ENCODE data around the gene THAP4.

Gene THAP4

GRCh38 chr2:241639385-241639784 is 2.4 kb upstream of the THAP4 start:
- DNase-seq = no peak

GRCh38 chr2:241638940-241639339 is 2.0 kb upstream of the THAP4 start:
- no peak for DNase-seq

- DNase-seq = peak in 1 of 58 donors; percentile 45
Observed at GRCh38 chr2:241637795-241638660, 1.1 kb upstream of the THAP4 start.

DNA sequence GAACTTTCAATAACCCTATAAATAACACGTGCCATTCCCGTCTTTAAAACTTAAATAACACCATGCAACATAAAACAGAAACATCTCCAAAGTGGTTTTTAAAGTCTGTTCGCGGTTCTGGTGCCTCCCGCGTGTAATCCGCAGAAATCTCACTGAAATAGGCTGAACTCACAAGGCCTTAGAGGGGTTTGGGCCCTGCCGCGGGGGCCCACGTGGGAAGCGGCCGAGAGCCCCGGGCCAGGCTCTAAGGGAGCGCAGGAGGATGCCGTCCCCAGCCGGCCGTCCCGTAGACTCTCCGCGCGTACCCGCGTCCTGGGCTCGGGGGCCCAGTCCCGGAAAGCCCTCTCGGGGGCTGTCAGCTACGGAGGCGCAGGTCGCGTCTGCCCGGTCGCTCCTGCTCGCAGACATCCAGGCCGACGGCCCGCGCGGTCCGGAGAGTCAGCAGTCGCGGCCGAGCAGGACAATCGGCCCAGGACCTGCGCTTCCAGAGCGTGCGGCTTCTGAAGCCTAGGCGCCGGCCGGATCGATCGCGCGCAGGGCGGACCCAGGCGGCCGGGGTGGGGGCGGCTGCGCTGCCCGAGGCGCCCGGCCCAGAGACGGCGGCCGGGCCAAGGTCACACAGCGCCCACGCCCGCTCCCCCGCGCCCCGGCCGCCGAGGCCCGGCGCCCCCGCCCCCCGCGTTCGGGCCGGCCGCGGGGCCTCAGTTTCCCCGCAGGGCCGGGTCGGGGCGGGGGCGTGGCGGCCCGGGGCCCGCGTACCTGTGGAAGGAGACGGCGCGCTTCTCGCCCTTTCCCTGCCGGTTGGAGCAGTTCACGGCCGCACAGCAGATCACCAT is 558 bp downstream of the THAP4 start:
- DNase-seq = peak in 9 of 58 donors; percentile 19 to 50 (median 37)

- DNase-seq = no peak
Observed at GRCh38 chr2:241635756-241636155, 1.2 kb downstream of the THAP4 start.

- no peak for DNase-seq
Observed at GRCh38 chr2:241633561-241633960, 3.4 kb downstream of the THAP4 start.

GRCh38 chr2:241632478-241633325 is 4.3 kb downstream of the THAP4 start:
- no peak for DNase-seq

DNA sequence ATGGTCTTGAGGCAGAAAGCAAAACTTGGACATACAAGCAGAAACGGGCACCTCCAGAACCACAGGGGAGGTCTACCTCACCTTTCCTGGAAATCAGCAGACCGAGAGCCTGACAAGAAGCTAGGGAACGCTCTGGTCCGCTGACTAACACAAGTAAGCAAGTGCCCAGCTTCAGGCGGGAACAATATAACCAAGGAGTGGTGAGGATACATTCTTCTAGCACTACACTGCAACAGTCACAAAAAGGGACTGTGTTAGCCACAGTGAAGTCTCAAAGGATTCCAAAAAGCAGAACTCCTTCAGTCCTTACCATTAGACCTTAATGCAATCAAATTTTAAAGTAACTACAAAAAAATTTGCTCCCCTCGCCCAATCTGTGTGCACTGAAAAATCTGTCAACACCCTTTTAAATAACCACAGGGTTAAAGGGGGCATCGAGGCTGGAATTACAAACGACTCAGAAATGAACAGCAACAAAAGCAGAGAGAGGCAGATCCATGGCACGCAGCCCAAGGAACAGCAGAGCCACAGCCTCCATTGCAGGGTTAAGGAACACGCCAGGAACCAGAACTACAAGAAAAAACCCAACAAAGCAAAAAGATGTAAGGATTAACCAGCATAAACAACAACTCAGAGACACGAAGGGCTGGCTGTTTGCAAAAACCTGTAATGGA is 7.1 kb downstream of the THAP4 start:
- DNase-seq = peak in 7 of 58 donors; percentile 6 to 69 (median 36)

DNA sequence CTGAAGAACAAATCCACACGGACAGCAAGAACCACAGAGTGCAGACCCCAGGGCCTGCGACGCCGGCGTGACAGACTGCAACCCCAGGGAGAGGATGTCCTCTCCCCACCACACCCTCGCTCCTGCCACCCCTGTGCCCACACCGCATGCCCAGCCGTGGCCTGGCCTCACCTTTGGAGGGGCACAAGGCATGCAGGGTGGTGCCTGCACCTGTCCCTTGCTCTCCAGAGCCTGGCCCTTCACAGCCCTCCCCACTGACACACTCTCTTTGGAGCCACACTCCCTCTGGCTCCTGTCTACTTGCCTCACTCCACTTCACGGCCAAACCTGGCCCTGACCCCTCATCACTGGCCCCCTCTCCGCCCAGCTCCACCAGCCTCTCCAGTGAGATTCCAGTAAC is 9.3 kb downstream of the THAP4 start:
- no peak for DNase-seq

- no peak for DNase-seq
Observed at GRCh38 chr2:241620419-241620769, 16.6 kb downstream of the THAP4 start.

- no peak for DNase-seq
Observed at GRCh38 chr2:241619597-241620418, 17.1 kb downstream of the THAP4 start.

DNA sequence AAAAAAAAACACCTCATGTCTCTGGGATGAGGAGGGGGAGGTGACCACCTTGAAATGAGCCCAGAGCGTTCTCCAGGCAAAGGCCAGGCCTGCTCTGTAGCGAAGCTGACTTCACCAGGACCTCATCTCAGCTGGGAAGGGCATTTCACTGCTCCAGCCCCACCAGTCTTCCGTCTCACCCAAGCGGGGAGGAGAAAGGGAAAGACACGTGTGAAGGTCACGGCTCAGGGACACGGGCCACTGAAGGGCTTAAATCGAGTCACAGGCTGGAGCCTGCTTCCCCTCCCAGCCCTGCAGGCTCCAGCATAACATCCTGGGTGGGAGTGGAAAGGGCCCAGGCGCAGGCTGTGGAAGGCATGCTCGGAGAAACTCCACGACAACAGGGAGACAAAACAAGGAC is 18.1 kb downstream of the THAP4 start:
- DNase-seq = no peak

DNA sequence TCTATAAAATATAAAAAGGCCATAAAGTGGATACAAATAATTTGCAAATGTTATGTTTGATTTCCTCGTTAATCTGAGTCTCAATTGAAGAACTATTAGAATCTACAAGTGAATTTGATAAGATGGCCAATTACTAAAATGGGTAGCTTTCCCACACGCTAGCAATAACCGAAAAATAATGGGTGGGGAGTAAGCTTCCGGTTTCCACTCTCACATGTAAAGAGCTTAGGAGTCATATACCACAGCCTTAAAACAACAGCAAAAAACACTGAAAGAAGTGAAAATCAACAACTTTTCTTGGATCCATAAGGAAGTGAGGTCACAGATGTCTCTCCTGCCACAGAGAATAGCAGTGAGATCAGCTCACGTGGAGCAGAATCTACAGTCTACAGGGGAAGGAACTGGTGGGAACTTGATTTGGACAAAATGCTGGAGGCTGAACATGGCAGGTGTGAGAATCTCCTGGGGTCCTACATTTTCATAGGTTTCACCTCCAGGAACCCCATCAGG is 18.6 kb downstream of the THAP4 start:
- no peak for DNase-seq

DNA sequence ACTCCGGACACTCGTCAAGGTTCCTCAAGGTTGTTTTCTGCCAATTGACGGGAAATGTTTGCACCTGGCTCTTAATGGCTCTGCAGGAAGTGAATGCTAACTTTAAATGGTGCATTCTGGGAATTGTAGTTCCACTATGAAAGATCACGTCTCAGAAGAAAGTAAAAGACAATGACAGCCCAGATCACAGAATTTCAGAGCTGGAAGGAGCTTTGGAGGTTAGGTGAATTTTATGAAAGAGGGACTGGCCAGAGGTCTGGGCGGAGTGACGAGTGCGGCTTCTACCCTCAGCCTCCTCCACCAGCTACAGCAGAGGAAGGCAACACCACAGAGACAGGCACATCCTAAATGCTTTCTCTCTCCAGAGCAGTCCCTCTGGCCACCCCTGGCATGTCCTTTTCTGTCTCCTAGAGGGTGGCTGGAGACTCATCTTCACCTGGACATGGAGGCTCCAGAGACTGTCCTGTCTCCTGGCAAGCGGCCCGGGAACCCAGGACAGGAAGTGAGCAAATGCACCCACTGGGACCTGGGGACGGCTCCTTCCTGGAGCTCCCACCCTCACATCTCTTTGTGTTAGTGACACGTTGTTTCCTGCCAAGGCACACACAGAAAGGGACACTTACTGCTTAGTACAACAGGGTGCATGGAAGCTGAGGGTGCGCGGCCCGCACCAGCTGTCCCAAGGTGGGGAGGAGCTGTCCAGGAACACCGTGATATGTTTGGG is 19.4 kb downstream of the THAP4 start:
- peak in 2 of 58 donors; percentile 21 to 37 for DNase-seq

- DNase-seq = no peak
Observed at GRCh38 chr2:241616168-241617125, 20.5 kb downstream of the THAP4 start.

DNA sequence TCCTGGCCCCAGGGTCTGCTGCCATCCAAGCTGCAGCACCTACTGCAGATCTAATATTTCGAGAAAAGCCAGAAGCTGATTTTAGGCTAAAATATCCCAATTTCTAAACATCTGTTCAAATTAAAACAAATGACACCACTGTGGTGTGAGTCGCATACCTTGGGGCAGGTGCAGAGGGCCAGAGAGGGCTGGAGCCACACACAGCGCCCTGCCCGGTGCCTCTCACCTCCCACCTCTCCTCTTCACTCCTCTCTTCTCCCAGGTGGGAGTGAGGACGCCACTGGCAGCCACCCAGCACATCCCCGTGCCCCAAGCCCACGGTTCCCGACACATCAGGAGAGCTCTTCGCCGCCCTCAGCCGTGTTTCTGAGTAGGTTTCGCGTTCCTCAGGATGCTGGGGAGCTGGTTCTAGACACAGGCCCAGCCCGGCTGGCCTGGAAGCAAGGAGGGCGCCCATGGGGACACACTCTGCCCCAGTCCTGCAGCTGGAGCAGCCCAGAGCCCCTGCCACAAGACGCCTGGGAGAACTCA is 21.4 kb downstream of the THAP4 start:
- DNase-seq = no peak

DNA sequence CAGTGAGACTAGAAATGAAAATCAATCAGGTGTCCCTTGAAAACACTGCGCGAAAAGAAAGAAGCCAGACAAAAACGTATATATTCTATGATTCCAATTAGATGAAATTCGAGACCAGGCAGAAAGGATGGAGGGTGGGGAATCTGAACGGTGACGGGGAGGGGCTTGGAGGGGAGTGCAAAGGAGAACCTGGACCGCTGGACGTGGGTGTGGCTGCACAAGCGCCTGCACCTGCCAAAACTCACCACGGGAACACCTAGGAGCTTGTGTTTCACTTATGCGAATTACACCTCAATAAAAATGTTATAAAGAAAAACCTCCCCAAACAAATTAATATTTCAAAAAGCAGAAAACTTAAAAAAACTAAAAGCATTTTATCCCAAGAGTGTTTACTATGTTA is 21.9 kb downstream of the THAP4 start:
- DNase-seq = no peak
